Measurements from ENCODE around the gene ABLIM1.

Gene ABLIM1

GRCh38 chr10:114551636-114551972 is 106.5 kb downstream of the ABLIM1 start:
- in situ Hi-C loops (cut with MboI; ENCODE audit: low sequenced_read_pairs), result loop anchor here (10.0 to 25.0 kb wide), 2 partner anchors 143 to 236 kb away; no protein-coding TSS in a partner anchor

- in situ Hi-C loops (cut with MboI; ENCODE audit: low sequenced_read_pairs), result loop anchor here (10.0 to 25.0 kb wide), 2 partner anchors 144 to 236 kb away; no protein-coding TSS in a partner anchor
Observed at GRCh38 chr10:114550756-114551635, 107.1 kb downstream of the ABLIM1 start.

DNA sequence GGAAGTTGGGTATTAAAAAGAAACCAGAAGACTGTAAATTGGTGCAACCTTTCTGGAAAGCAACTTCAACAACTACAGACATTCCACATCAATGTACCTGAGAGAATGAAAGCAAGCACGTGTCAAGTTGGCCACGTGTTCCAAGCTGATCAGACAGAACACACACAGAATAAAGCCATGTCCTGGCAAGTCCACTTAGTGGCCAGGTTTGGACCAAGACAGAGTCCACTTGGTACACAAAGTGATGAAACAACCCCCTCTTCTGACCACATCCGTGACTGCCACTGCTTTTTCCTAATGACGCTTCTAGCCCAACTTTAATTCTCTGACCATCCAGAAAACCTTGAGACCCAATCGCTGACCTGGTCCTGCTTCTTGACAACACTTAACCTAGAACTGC is 109.4 kb downstream of the ABLIM1 start:
- in situ Hi-C loops (cut with MboI; ENCODE audit: low sequenced_read_pairs), result loop anchor here (10.0 kb wide), 1 partner anchor 74 kb away; no protein-coding TSS in a partner anchor

DNA sequence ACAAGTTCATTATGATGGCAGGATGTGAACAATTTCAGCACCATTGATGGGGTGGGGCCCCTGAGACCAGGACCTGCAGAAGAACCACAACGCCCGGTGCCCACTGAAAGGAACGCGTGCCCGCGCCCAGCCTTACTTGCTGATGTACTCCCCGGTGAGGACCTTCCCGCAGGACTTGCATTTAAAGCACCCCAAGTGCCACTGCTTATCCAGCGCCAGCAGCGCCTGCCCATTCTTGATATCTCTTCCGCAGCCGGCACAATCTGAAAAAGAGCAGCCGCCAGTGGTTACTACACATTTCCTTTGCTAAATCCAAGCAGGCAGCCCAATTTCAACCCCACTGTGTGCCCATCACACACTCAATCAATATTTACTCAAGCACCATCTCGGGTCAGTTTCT is 110.6 kb downstream of the ABLIM1 start:
- in situ Hi-C loops (cut with MboI; ENCODE audit: low sequenced_read_pairs), result loop anchor here (10.0 kb wide), 1 partner anchor 73 kb away; no protein-coding TSS in a partner anchor

DNA sequence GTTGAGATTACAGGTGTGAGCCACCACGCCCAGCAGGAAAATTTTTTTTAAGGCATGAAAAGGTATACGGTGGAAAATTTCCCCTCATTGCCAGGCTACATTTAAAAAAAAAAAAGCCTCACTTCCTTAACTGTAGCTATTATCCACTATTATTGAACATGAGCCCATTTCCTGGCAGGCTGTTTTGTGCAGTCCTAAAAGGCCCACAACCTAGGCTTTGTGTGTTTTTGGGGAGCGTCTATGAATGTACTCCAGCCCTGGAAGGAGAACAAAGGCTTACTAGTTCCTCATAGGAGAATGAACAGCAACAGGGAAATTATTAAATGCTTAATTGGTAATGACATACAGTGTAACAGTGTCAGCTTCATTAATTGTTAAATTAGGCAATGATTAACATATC is 111.0 kb downstream of the ABLIM1 start:
- in situ Hi-C loops (cut with MboI; ENCODE audit: low sequenced_read_pairs), result loop anchor here (10.0 kb wide), 1 partner anchor 72 kb away; no protein-coding TSS in a partner anchor

GRCh38 chr10:114545819-114546218 is 112.3 kb downstream of the ABLIM1 start:
- in situ Hi-C loops (cut with MboI; ENCODE audit: low sequenced_read_pairs), result loop anchor here (10.0 kb wide), 1 partner anchor 71 kb away; no protein-coding TSS in a partner anchor

- in situ Hi-C loops (cut with MboI; ENCODE audit: low sequenced_read_pairs), result loop anchor here (10.0 kb wide), 1 partner anchor 70 kb away; no protein-coding TSS in a partner anchor
Observed at GRCh38 chr10:114545071-114545470, 113.0 kb downstream of the ABLIM1 start.

GRCh38 chr10:114544045-114544659 is 113.9 kb downstream of the ABLIM1 start:
- in situ Hi-C loops (cut with MboI; ENCODE audit: low sequenced_read_pairs), result loop anchor here (10.0 kb wide), 1 partner anchor 69 kb away; no protein-coding TSS in a partner anchor

DNA sequence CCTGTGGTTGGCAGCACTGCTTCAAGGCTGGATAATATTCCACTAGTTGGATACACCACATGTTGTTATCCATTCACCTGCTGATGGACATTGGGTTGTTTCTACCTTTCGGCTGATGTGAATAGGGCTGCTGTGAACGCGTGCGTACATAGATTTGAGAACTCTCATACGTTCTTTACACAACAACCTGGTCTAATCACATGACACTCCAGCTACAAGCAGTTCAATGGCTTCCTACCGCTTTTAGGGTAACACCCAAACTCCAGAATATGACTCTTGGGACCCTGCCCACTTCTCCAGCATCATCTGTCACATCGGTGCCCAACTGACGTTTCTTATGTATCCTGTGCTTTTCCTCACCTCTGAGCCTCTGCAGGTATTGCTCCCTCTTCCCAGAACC is 114.6 kb downstream of the ABLIM1 start:
- in situ Hi-C loops (cut with MboI; ENCODE audit: low sequenced_read_pairs), result loop anchor here (10.0 kb wide), 1 partner anchor 69 kb away; no protein-coding TSS in a partner anchor

DNA sequence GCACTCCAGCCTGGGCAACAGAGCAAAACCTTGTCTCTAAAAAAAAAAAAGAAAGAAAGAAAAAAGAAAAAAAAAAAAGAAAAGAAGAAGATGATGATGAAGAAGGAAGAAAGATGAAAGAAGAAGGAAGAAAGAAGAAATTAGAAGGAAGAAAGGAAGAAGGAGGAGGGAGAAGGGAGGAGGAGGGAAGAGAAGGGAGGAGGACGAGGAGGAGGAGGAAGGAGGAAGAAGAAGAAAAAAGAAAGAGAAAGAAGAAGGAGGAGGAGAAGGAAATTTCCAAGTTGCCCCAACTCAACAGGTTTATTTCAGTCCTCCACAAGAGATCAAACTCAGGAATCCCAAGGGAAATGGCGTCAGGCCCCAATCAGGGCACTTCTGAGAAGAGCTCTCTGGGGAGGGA is 115.7 kb downstream of the ABLIM1 start:
- in situ Hi-C loops (cut with MboI; ENCODE audit: low sequenced_read_pairs), result loop anchor here (10.0 kb wide), 1 partner anchor 68 kb away; no protein-coding TSS in a partner anchor

- in situ Hi-C loops (cut with MboI; ENCODE audit: low sequenced_read_pairs), result loop anchor here (10.0 kb wide), 1 partner anchor 67 kb away; no protein-coding TSS in a partner anchor
Observed at GRCh38 chr10:114541797-114542160, 116.3 kb downstream of the ABLIM1 start.

DNA sequence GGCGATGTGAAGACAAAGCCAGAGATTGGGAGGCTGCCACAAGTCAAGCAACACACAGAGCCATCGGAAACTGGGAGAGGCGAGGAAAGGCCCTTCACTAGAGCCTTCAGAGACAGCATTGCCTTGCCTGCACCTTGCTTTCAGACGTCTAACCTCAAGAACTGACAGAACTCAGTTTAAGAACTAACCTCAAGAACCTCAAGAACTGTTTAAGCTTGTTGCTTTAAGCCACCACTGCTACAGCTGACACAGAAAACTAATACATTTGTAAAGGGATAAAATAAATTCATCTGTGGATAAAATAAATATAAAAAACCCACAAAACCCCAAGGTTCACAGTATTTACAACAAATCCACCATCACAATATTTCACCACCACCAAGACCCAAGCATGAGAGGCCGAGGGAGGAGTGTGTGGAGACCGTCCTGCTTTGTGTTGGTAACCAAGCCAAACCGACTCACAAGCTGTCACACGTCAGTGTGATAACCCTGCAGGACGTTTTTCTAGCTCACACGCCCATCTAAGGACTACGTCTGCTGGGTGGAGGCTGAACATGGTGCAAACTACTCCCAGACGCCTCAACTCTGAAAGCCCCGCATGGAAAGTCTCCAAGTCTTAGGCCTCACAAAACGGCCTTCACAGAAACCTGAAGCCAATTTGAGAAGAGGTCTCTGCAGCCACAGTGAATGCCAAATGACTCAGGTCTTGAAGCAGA is 116.8 kb downstream of the ABLIM1 start:
- in situ Hi-C loops (cut with MboI; ENCODE audit: low sequenced_read_pairs), result loop anchor here (10.0 kb wide), 1 partner anchor 66 kb away; no protein-coding TSS in a partner anchor

DNA sequence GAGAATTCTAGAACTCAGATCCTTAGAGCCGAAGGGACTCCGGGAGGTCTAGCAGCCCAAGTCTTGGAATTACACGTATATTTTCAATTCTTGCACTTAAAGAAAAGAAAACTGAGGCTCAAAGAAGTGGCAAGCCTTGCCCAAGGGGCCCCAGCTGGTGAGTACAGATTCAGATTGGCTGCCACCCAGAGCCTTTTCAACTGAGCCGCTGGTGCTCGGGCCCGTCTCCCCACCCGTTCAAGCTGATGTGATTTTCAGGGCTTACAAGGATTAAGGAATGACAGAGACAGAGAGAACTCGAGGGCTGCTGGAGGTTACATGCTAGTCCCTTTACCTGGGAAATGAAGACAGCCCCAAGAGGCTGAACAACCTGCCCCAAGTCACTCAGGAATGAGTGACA is 117.8 kb downstream of the ABLIM1 start:
- in situ Hi-C loops (cut with MboI; ENCODE audit: low sequenced_read_pairs), result loop anchor here (10.0 kb wide), 1 partner anchor 65 kb away; no protein-coding TSS in a partner anchor

DNA sequence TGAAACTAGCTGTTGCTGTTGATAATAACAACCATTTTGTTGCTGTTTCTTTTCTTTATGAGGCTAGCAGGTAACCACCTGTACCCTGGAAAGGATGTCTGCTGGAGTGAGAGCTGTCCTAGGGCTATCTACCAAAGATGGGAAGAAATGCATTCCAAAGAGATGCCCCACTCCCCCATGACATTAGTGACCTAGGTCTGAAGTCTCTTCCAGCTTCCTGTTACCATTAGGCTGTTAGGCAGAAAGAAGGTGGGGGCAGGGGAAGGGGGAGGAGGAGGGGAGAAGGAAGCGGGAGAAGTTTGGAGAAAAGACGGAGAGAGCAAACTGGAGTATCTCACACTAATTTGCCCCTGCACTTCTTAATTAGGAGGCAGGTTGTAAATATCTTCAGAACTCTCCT is 118.5 kb downstream of the ABLIM1 start:
- in situ Hi-C loops (cut with MboI; ENCODE audit: low sequenced_read_pairs), result loop anchor here (10.0 kb wide), 1 partner anchor 65 kb away; no protein-coding TSS in a partner anchor

DNA sequence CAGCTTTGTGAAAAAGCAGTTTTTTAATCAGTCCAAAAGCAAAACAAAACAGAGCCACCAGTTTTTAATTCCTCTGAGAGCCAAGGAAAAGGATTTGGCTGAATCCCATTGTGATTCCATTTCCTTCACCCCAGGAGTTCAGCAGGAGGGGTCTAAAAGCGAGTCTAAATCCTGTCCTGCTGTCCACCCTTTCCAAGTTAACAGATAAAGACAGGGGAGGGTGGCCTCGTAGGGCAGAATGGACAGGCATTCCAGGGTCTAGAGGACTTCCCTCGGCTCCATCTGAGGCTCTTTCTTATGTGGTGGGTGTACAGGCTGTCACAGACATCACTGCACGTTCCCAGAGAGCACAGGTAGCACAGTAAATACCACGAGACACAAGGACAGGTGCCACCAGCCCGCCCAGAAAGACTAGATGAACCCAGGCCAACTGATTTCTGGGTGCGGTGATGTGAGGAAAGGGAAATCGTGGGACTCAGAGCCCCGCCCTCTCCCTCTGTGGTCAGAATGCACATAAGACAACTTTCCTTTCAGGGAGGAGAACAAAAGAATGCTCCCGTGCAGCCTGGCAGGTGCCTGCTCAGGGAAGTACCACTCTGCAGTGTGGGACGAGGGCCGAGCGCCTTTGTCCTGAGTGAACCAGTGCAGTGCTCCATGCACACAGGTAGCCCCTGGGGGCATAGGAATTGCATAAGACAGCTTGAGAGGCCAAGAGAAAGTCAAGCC is 119.7 kb downstream of the ABLIM1 start:
- in situ Hi-C loops (cut with MboI; ENCODE audit: low sequenced_read_pairs), result no loop called here

GRCh38 chr10:114537736-114538135 is 120.3 kb downstream of the ABLIM1 start:
- in situ Hi-C loops (cut with MboI; ENCODE audit: low sequenced_read_pairs), result no loop called here

DNA sequence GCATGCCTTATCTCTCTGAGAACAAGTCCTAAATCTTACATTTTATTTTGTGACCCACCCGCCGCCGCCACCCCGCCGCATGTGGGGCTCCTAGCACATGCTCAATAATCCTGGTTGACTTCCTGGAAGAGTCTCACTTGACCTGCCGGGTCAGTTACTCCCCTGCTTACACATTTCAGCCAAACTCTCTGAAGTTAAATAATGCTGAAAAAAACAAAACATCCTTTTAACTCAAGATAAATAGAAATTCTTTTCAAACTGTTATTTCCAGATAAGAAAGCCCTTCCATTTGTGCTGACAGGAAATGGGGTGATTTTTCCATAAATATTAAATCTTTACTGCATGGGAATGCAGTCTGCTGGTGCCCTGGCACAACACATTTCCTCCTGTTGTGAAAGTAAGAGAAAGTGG is 123.5 kb downstream of the ABLIM1 start:
- in situ Hi-C loops (cut with MboI; ENCODE audit: low sequenced_read_pairs), result no loop called here

DNA sequence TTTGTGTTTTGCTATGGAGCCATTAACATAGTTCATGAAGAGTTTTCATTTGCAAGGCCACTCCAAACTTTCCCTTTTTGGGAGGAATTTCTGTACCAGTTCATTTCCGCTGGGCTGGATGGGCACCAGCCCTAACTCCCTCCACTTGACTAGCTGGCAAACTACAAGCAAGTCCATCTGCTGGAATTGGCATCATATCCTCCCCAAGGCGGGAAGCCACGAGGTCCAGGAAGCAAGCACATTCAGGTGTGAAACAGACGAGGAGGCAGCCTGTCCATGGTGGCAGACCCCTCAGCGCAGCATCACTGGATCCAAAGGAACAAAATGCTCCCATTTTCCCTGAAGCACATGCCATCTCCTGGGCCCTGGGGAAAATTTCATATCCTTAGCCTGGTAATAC is 125.8 kb downstream of the ABLIM1 start:
- in situ Hi-C loops (cut with MboI; ENCODE audit: low sequenced_read_pairs), result no loop called here

DNA sequence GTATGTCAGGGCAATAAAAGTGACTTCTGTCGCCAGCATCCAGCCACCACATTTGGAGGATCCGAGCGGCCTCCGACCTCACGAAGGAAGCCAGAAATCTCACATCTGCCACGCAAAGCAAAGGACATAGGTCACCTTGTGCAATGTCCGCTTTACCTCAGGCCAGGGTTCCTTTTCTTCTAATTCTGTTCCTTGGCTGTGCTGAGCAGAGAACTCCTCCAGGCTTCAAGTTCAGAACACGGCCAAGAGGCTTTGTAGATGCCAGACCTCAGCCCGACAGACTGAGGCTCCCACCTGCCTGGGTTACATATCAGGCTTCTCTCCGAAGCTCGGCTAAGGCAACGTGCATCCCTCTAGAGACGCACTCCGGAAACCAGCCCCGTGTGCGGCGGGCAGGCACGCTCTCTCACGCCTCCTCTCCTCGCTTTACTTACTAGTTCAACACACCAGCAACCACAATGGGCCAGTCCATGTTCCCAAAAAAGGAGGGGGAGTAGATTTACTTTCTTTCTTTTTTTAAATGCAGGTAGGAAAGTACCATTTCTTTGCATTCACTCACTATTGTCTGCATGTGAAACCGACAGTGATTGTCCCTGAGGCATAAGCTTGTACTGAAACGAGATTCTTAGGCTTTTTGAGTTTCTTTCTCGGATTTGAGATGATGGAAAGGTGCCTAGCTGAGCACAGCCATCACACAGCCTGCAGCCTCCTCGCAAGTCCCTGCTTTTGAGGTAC is 131.4 kb downstream of the ABLIM1 start:
- in situ Hi-C loops (cut with MboI; ENCODE audit: low sequenced_read_pairs), result no loop called here

Measured in HL-60/S4 treated with phorbol 12-myristate 13-acetate at 8.2 ng/mL for 4 days and 3 days (cell line).